ENCODE measurements around the gene MRPS35.
"Not testable (repeated sequence)": the region's sequence is repeated elsewhere in the genome, so short reads cannot be mapped to it uniquely, and the experiment has no call there.

The MRPS35 gene

GRCh38 chr12:27711967-27712366 is 1.3 kb downstream of the MRPS35 start:
- Mint-ChIP-seq H3K4me1 (peaks cover 24% of the 10 kb centered on the region), H3K4me3 (peak overlapping the region; percentile 91), H3K27ac (ENCODE audit: low read depth) (peak overlapping the region; percentile 92), H3K27me3 (no peaks in the 10 kb centered on the region), H3K9me3 (no peaks in the 10 kb centered on the region), H3K36me3 (ENCODE audit: insufficient read depth) (peaks cover 20% of the 10 kb centered on the region)
- DNase-seq (ENCODE audit: low spot score in 2 of 2) (no peak), ATAC-seq (replicated peaks; ENCODE audit: extremely low read depth, poor library complexity, severe bottlenecking) (no peak)

- DNase-seq (ENCODE audit: low spot score in 2 of 2) (no peak), ATAC-seq (replicated peaks; ENCODE audit: extremely low read depth, poor library complexity, severe bottlenecking) (no peak)
- no peaks in the 10 kb centered on the region for H3K9me3 Mint-ChIP-seq
- H3K27ac Mint-ChIP-seq (ENCODE audit: low read depth) = no peak overlapping the region
- H3K4me1 Mint-ChIP-seq = no peaks in the 10 kb centered on the region
- H3K27me3 Mint-ChIP-seq = no peaks in the 10 kb centered on the region
- H3K4me3 Mint-ChIP-seq = no peak overlapping the region
- H3K36me3 Mint-ChIP-seq (ENCODE audit: insufficient read depth) = peaks cover 44% of the 10 kb centered on the region
These were observed 12.6 kb downstream of the MRPS35 start for GRCh38 chr12:27723212-27723611.

- ATAC-seq (replicated peaks; ENCODE audit: extremely low read depth, poor library complexity, severe bottlenecking) (no peak), DNase-seq (ENCODE audit: low spot score in 2 of 2) (no peak)
- Mint-ChIP-seq H3K27me3 (no peaks in the 10 kb centered on the region), H3K9me3 (no peaks in the 10 kb centered on the region), H3K36me3 (ENCODE audit: insufficient read depth) (peaks cover 33% of the 10 kb centered on the region), H3K4me3 (no peak overlapping the region), H3K27ac (ENCODE audit: low read depth) (no peak overlapping the region), H3K4me1 (no peaks in the 10 kb centered on the region)
These were observed 19.5 kb downstream of the MRPS35 start for GRCh38 chr12:27730097-27730588.

GRCh38 chr12:27732281-27732680 is 21.6 kb downstream of the MRPS35 start:
- H3K27ac Mint-ChIP-seq (ENCODE audit: low read depth) = no peak overlapping the region
- peaks cover 26% of the 10 kb centered on the region for H3K36me3 Mint-ChIP-seq (ENCODE audit: insufficient read depth)
- no peaks in the 10 kb centered on the region for H3K9me3 Mint-ChIP-seq
- H3K4me3 Mint-ChIP-seq = no peak overlapping the region
- no peak for ATAC-seq (replicated peaks; ENCODE audit: extremely low read depth, poor library complexity, severe bottlenecking)
- no peaks in the 10 kb centered on the region for H3K27me3 Mint-ChIP-seq
- H3K4me1 Mint-ChIP-seq = no peaks in the 10 kb centered on the region
- no peak for DNase-seq (ENCODE audit: low spot score in 2 of 2)

GRCh38 chr12:27733052-27733656 is 22.5 kb downstream of the MRPS35 start:
- Mint-ChIP-seq H3K4me3 (no peak overlapping the region), H3K9me3 (no peaks in the 10 kb centered on the region), H3K27ac (ENCODE audit: low read depth) (no peak overlapping the region), H3K27me3 (no peaks in the 10 kb centered on the region), H3K4me1 (no peaks in the 10 kb centered on the region), H3K36me3 (ENCODE audit: insufficient read depth) (peaks cover 29% of the 10 kb centered on the region)
- DNase-seq (ENCODE audit: low spot score in 2 of 2) (no peak), ATAC-seq (replicated peaks; ENCODE audit: extremely low read depth, poor library complexity, severe bottlenecking) (peak; percentile 56)

- H3K4me3 Mint-ChIP-seq = no peak overlapping the region
- no peak overlapping the region for H3K27ac Mint-ChIP-seq (ENCODE audit: low read depth)
- H3K9me3 Mint-ChIP-seq = no peaks in the 10 kb centered on the region
- H3K27me3 Mint-ChIP-seq = no peaks in the 10 kb centered on the region
- H3K4me1 Mint-ChIP-seq = no peaks in the 10 kb centered on the region
- DNase-seq (ENCODE audit: low spot score in 2 of 2) (no peak), ATAC-seq (replicated peaks; ENCODE audit: extremely low read depth, poor library complexity, severe bottlenecking) (no peak)
- peaks cover 31% of the 10 kb centered on the region for H3K36me3 Mint-ChIP-seq (ENCODE audit: insufficient read depth)
These were observed 23.2 kb downstream of the MRPS35 start for GRCh38 chr12:27733791-27734190.

GRCh38 chr12:27734321-27734720 is 23.7 kb downstream of the MRPS35 start:
- not testable (repeated sequence) for ATAC-seq (replicated peaks; ENCODE audit: extremely low read depth, poor library complexity, severe bottlenecking); H3K27ac Mint-ChIP-seq (ENCODE audit: low read depth); H3K4me3 Mint-ChIP-seq; H3K9me3 Mint-ChIP-seq; DNase-seq (ENCODE audit: low spot score in 2 of 2); H3K27me3 Mint-ChIP-seq; H3K4me1 Mint-ChIP-seq
- H3K36me3 Mint-ChIP-seq (ENCODE audit: insufficient read depth) = peaks cover 36% of the 10 kb centered on the region

GRCh38 chr12:27743601-27744000 is 33.0 kb downstream of the MRPS35 start:
- Mint-ChIP-seq H3K36me3 (ENCODE audit: insufficient read depth) (peaks cover 34% of the 10 kb centered on the region), H3K4me1 (peaks cover 6% of the 10 kb centered on the region), H3K27me3 (no peaks in the 10 kb centered on the region), H3K4me3 (no peak overlapping the region), H3K27ac (ENCODE audit: low read depth) (no peak overlapping the region), H3K9me3 (no peaks in the 10 kb centered on the region)
- no peak for ATAC-seq (replicated peaks; ENCODE audit: extremely low read depth, poor library complexity, severe bottlenecking)
- no peak for DNase-seq (ENCODE audit: low spot score in 2 of 2)

- not testable (repeated sequence) for ATAC-seq (replicated peaks; ENCODE audit: extremely low read depth, poor library complexity, severe bottlenecking); H3K27ac Mint-ChIP-seq (ENCODE audit: low read depth); DNase-seq (ENCODE audit: low spot score in 2 of 2); H3K27me3 Mint-ChIP-seq; H3K9me3 Mint-ChIP-seq; H3K4me1 Mint-ChIP-seq; H3K4me3 Mint-ChIP-seq
- H3K36me3 Mint-ChIP-seq (ENCODE audit: insufficient read depth) = peaks cover 22% of the 10 kb centered on the region
These were observed 35.1 kb downstream of the MRPS35 start for GRCh38 chr12:27745734-27746133.

- no peak overlapping the region for H3K4me3 Mint-ChIP-seq
- no peak overlapping the region for H3K27ac Mint-ChIP-seq (ENCODE audit: low read depth)
- peaks cover 19% of the 10 kb centered on the region for H3K36me3 Mint-ChIP-seq (ENCODE audit: insufficient read depth)
- ATAC-seq (replicated peaks; ENCODE audit: extremely low read depth, poor library complexity, severe bottlenecking) (no peak), DNase-seq (ENCODE audit: low spot score in 2 of 2) (no peak)
- H3K27me3 Mint-ChIP-seq = no peaks in the 10 kb centered on the region
- no peaks in the 10 kb centered on the region for H3K9me3 Mint-ChIP-seq
- peaks cover 6% of the 10 kb centered on the region for H3K4me1 Mint-ChIP-seq
These were observed 36.6 kb downstream of the MRPS35 start for GRCh38 chr12:27747111-27747820.

- no peaks in the 10 kb centered on the region for H3K27me3 Mint-ChIP-seq
- ATAC-seq (replicated peaks; ENCODE audit: extremely low read depth, poor library complexity, severe bottlenecking) (no peak), DNase-seq (ENCODE audit: low spot score in 2 of 2) (no peak)
- peaks cover 6% of the 10 kb centered on the region for H3K4me1 Mint-ChIP-seq
- H3K27ac Mint-ChIP-seq (ENCODE audit: low read depth) = no peak overlapping the region
- no peak overlapping the region for H3K4me3 Mint-ChIP-seq
- peaks cover 25% of the 10 kb centered on the region for H3K36me3 Mint-ChIP-seq (ENCODE audit: insufficient read depth)
- no peaks in the 10 kb centered on the region for H3K9me3 Mint-ChIP-seq
These were observed 40.9 kb downstream of the MRPS35 start for GRCh38 chr12:27751386-27752047.

- no peak for ATAC-seq (replicated peaks; ENCODE audit: extremely low read depth, poor library complexity, severe bottlenecking)
- no peaks in the 10 kb centered on the region for H3K4me1 Mint-ChIP-seq
- H3K4me3 Mint-ChIP-seq = no peak overlapping the region
- peaks cover 27% of the 10 kb centered on the region for H3K36me3 Mint-ChIP-seq (ENCODE audit: insufficient read depth)
- H3K27me3 Mint-ChIP-seq = no peaks in the 10 kb centered on the region
- DNase-seq (ENCODE audit: low spot score in 2 of 2) = no peak
- no peak overlapping the region for H3K27ac Mint-ChIP-seq (ENCODE audit: low read depth)
- no peaks in the 10 kb centered on the region for H3K9me3 Mint-ChIP-seq
These were observed 44.2 kb downstream of the MRPS35 start for GRCh38 chr12:27754795-27755194.

Measured in central memory CD8-positive, alpha-beta T cell (primary cell).